B cell (primary cell): Measurements from ENCODE around the gene GOLGB1. TPM values are rescaled to one million over a fixed set of nuclear protein-coding genes. Genes with fewer than 3 reads are reported as not detected.

Experiments used
- ATAC-seq: fragments of 200-7000 bp; cut with Tn5 transposase; one replicate; pipeline ENCODE4 v1.10.0; 2021; ENCODE audit warnings: low read depth, mild to moderate bottlenecking, moderate number of reproducible peaks, moderate library complexity
- CTCF ChIA-PET: fragments of 350-600 bp; sonication (Branson Sonifier 250); formaldehyde crosslinking; loops from one replicate; lab custom pipeline; 2021; ENCODE audit warnings: antibody characterized with exemption, inconsistent platforms; lab: Charles Lee
- POLR2A ChIA-PET: fragments of 350-600 bp; sonication (Branson Sonifier 250); formaldehyde crosslinking; loops from one replicate; lab custom pipeline; 2021; ENCODE audit warnings: antibody characterized with exemption; lab: Charles Lee
- DNase-seq: peaks from one replicate; pipeline ENCODE4 v3.0.0; 2013
- H2AFZ ChIP-seq: 2 replicates; pipeline ENCODE4 v1.6.1; 2012; ENCODE audit warnings: mild to moderate bottlenecking, low read depth, low read length; ENCODE audit not compliant: insufficient read depth, poor library complexity, severe bottlenecking
- H3K27ac ChIP-seq, 2 donors: 1 replicate in 1 of 2; 2 replicates in 1 of 2; pipeline ENCODE4 v1.5.1; 2012 to 2013; ENCODE audit warnings: low read length in 2 of 2, mild to moderate bottlenecking in 2 of 2, moderate library complexity in 1 of 2
- H3K27me3 ChIP-seq, 4 experiments: fragments of 200-600 bp in 1 of 4; sonication (generic) in 1 of 4; replicated peaks in 1 of 4; 1 replicate in 2 of 4; 2 replicates in 2 of 4; pipeline versions ENCODE4 v1.6.1 to v1.7.0; 2013 to 2016; ENCODE audit warnings: low read length in 3 of 4, mild to moderate bottlenecking in 2 of 4, mixed read lengths in 1 of 4, moderate library complexity in 1 of 4; ENCODE audit not compliant: insufficient read depth in 4 of 4, control insufficient read depth in 3 of 4; ENCODE audit errors: control extremely low read depth in 1 of 4
- H3K36me3 ChIP-seq, 2 experiments: replicated peaks in 1 of 2; 1 replicate in 1 of 2; 2 replicates in 1 of 2; pipeline versions ENCODE4 v1.6.1 to v1.7.1; 2013; ENCODE audit warnings: low read length in 1 of 2; ENCODE audit not compliant: insufficient read depth in 2 of 2, control insufficient read depth in 1 of 2; ENCODE audit errors: control extremely low read depth in 1 of 2, extremely low read depth in 1 of 2
- H3K4me1 ChIP-seq, 2 donors: fragments of 200-600 bp in 1 of 2; sonication (generic) in 1 of 2; 1 replicate in 1 of 2; 2 replicates in 1 of 2; pipeline versions ENCODE4 v1.5.1 to v1.6.1; 2013 to 2017; ENCODE audit warnings: low read length in 2 of 2; ENCODE audit not compliant: control insufficient read depth in 2 of 2, insufficient read depth in 2 of 2
- H3K4me2 ChIP-seq: replicated peaks from 2 replicates; pipeline ENCODE3; 2012; ENCODE audit warnings: mild to moderate bottlenecking, low read depth, low read length; ENCODE audit not compliant: poor library complexity, severe bottlenecking
- H3K4me3 ChIP-seq, 5 experiments: fragments of 200-600 bp in 1 of 5; sonication (generic) in 1 of 5; 1 replicate in 3 of 5; 2 replicates in 2 of 5; pipeline versions ENCODE4 v1.5.1 to v1.7.0; 2011 to 2016; ENCODE audit warnings: low read length in 4 of 5, mild to moderate bottlenecking in 4 of 5, low read depth in 2 of 5, control low read depth in 1 of 5, moderate library complexity in 1 of 5; ENCODE audit not compliant: insufficient read depth in 1 of 5; ENCODE audit errors: control extremely low read depth in 1 of 5, extremely low read depth in 1 of 5
- H3K79me2 ChIP-seq: fragments of 200-600 bp; sonication (generic); one replicate; pipeline ENCODE4 v1.6.0; 2016; ENCODE audit warnings: low read length; ENCODE audit not compliant: control insufficient read depth, insufficient read depth
- H3K9ac ChIP-seq: fragments of 200-600 bp; sonication (generic); 2 replicates; pipeline ENCODE4 v1.6.1; 2017; ENCODE audit warnings: mild to moderate bottlenecking, low read length, moderate library complexity
- H3K9me3 ChIP-seq, 3 donors: one replicate each; pipeline versions ENCODE4 v1.6.1 to v1.7.1; 2013; ENCODE audit warnings: low read length in 2 of 3; ENCODE audit not compliant: control insufficient read depth in 2 of 3, insufficient read depth in 1 of 3; ENCODE audit errors: control extremely low read depth in 1 of 3
- H4K20me1 ChIP-seq: 2 replicates; pipeline ENCODE4 v1.6.0; 2012; ENCODE audit warnings: mild to moderate bottlenecking, low read length; ENCODE audit not compliant: insufficient read depth, control insufficient read depth, poor library complexity, severe bottlenecking
- H3K27ac Mint-ChIP-seq: one replicate; pipeline ENCODE4 v1.8.0; 2021; ENCODE audit warnings: mixed read lengths
- H3K27me3 Mint-ChIP-seq: one replicate; pipeline ENCODE4 v1.8.0; 2021; ENCODE audit warnings: mixed read lengths
- H3K4me1 Mint-ChIP-seq: one replicate; pipeline ENCODE4 v1.8.0; 2021; ENCODE audit warnings: mixed read lengths
- H3K4me3 Mint-ChIP-seq: one replicate; pipeline ENCODE4 v1.8.0; 2021; ENCODE audit warnings: mixed read lengths
- H3K9me3 Mint-ChIP-seq: one replicate; pipeline ENCODE4 v1.8.0; 2022; ENCODE audit warnings: mixed read lengths; ENCODE audit not compliant: insufficient read depth
- CTCF ChIP-seq: fragments of 200-600 bp; IDR thresholded peaks from one replicate; pipeline ENCODE4 v1.8.0; 2022; ENCODE audit warnings: antibody characterized with exemption, mild to moderate bottlenecking
- EZH2 ChIP-seq: IDR thresholded peaks from 2 replicates; pipeline ENCODE4 v1.6.1; 2012; ENCODE audit warnings: borderline replicate concordance, low read depth, mild to moderate bottlenecking, moderate library complexity, low read length; ENCODE audit not compliant: insufficient read depth, poor library complexity, severe bottlenecking
- WGBS: methylation state at CpG from one replicate; pipeline ENCODE4 v1.1.5; 2013; ENCODE audit warnings: missing lambda C conversion rate; ENCODE audit not compliant: insufficient coverage; 5-methylcytosine and 5-hydroxymethylcytosine counted together
- intact Hi-C: fragments of 100-400 bp; cut with micrococcal nuclease; formaldehyde crosslinking; loops from one replicate; pipeline ENCODE4 v1.10.0; 2022
- polyA plus RNA-seq: library from polyadenylated mRNA; depleted of rRNA; stranded (reverse); fragments of >200 nt; gene quantifications from 2 replicates; pipeline ENCODE4 v1.2.3, GENCODE V29; 2012
- total RNA-seq, 2 donors: library from RNA; stranded (reverse); fragments of 120-200 nt in 1 of 2; gene quantifications; 1 replicate in 1 of 2; 2 replicates in 1 of 2; pipeline versions ENCODE4 v1.2.3 to v1.2.4, GENCODE V29; 2013 to 2022

Gene GOLGB1
- total and polyA plus RNA-seq, 2 donors (not counting 1 experiment from before 2014, with no cell fraction given): 6.2 to 58.7 TPM

DNA sequence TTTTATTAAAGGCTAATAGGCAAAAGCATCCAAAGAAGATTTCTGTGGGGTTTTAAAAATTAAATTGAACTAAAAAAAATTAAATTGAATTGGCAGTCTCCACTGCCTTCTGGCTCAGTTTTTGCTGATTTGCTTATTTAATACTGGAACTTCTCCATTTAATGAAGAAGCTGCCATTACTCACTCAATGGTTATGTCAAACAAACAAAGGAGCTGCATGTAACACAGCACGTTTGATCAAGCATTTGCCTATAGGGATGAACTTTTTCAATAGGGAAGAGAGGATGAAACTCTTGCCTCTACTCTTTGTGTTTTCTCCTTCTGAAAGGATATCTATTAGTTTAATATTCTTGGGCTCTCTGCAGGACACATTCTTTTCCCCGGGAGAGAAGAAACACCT lies 84.1 kb downstream of the GOLGB1 start:
- ATAC-seq: no peak
- Histone ChIP-seq H3K79me2 (peaks cover 8% of the 10 kb centered on the region), H4K20me1 (no peaks in the 10 kb centered on the region), H3K9me3 (no peaks in the 10 kb centered on the region), H3K27me3 (no peaks in the 10 kb centered on the region), H3K27ac (no peak overlapping the region), H2AFZ (no peak overlapping the region), H3K4me2 (no peak overlapping the region), H3K9ac (no peak overlapping the region), H3K36me3 (peaks cover 2 to 51% of the 10 kb centered on the region in 2 experiments), H3K4me1 (peaks cover 9 to 10% of the 10 kb centered on the region in 2 donors), H3K4me3 (no peak overlapping the region)
- intact Hi-C loops: no loop called here
- Mint-ChIP-seq H3K4me1 (peaks cover 15% of the 10 kb centered on the region), H3K27me3 (no peaks in the 10 kb centered on the region), H3K9me3 (no peaks in the 10 kb centered on the region), H3K4me3 (no peak overlapping the region), H3K27ac (no peak overlapping the region)
- CTCF ChIA-PET: interaction anchor here (1.6 kb wide), 1 partner anchor 13 kb away, joined by 3 read pairs; no protein-coding TSS in a partner anchor
- POLR2A ChIA-PET: no interaction called here
- no peak for DNase-seq
- WGBS: no CpG with 5 or more reads among the region's 2 CpGs
- TF ChIP-seq CTCF (no peak), EZH2 (no peak)

- ChIA-PET POLR2A (no interaction called here), CTCF (no interaction called here)
- no CpG with 5 or more reads among the region's 2 CpGs for WGBS
- Histone ChIP-seq H3K9me3 (no peaks in the 10 kb centered on the region), H3K4me3 (no peak overlapping the region), H4K20me1 (peaks cover 17% of the 10 kb centered on the region), H2AFZ (no peak overlapping the region), H3K27me3 (no peaks in the 10 kb centered on the region), H3K27ac (no peak overlapping the region), H3K79me2 (peaks cover 24% of the 10 kb centered on the region), H3K36me3 (peaks cover 0 to 53% of the 10 kb centered on the region in 2 experiments), H3K4me1 (peaks cover 28 to 32% of the 10 kb centered on the region in 2 donors), H3K9ac (no peak overlapping the region), H3K4me2 (no peak overlapping the region)
- intact Hi-C loops: loop anchor here (5.0 kb wide), 1 partner anchor 334 kb away; no protein-coding TSS in a partner anchor
- no peak overlapping the region for H3K4me3 Mint-ChIP-seq
- H3K27ac Mint-ChIP-seq: no peak overlapping the region
- no peaks in the 10 kb centered on the region for H3K9me3 Mint-ChIP-seq
- no peak for DNase-seq
- no peak for ATAC-seq
- no peak for TF ChIP-seq EZH2
- no peak for TF ChIP-seq CTCF
- no peaks in the 10 kb centered on the region for H3K27me3 Mint-ChIP-seq
- H3K4me1 Mint-ChIP-seq: peaks cover 34% of the 10 kb centered on the region
Observed at GRCh38 chr3:121663171-121663847, 86.2 kb downstream of the GOLGB1 start.
